MM.1S (cell line): ENCODE measurements around the gene PIGP.

ENCODE experiments used
- DNase-seq: peaks from one replicate; pipeline ENCODE4 v3.0.0-alpha.2; 2015
- H2AFZ ChIP-seq: fragments of 300-600 bp; sonication (generic); 2 replicates; pipeline ENCODE4 v1.6.0; 2016; ENCODE audit warnings: antibody characterized with exemption, low read length
- H3F3A ChIP-seq: fragments of 300-600 bp; sonication (generic); 2 replicates; pipeline ENCODE4 v1.6.1; 2016; ENCODE audit warnings: mild to moderate bottlenecking, antibody characterized with exemption, low read length, moderate library complexity, mixed read lengths; ENCODE audit not compliant: insufficient read depth
- H3K27ac ChIP-seq: fragments of 300-600 bp; sonication (generic); 2 replicates; pipeline ENCODE4 v1.5.1; 2016; ENCODE audit warnings: mild to moderate bottlenecking, low read length
- H3K27me3 ChIP-seq: fragments of 300-600 bp; sonication (generic); replicated peaks from 2 replicates; pipeline ENCODE4 v1.6.0; 2016; ENCODE audit warnings: low read length; ENCODE audit not compliant: insufficient read depth
- H3K36me3 ChIP-seq: fragments of 300-600 bp; sonication (generic); replicated peaks from 2 replicates; pipeline ENCODE4 v1.6.1; 2016; ENCODE audit warnings: mild to moderate bottlenecking, low read length, mixed read lengths; ENCODE audit not compliant: insufficient read depth
- H3K4me1 ChIP-seq: fragments of 300-600 bp; sonication (generic); 2 replicates; pipeline ENCODE4 v1.6.1; 2016; ENCODE audit warnings: low read length, mixed read lengths
- H3K4me2 ChIP-seq: fragments of 300-600 bp; sonication (generic); 2 replicates; pipeline ENCODE4 v1.6.0; 2016; ENCODE audit warnings: low read depth, low read length
- H3K4me3 ChIP-seq: fragments of 300-600 bp; sonication (generic); 2 replicates; pipeline ENCODE4 v1.5.1; 2016; ENCODE audit warnings: low read length, mixed read lengths
- H3K79me2 ChIP-seq: fragments of 300-600 bp; sonication (generic); 2 replicates; pipeline ENCODE4 v1.6.1; 2016; ENCODE audit warnings: mixed run types, low read length, mixed read lengths
- H3K9ac ChIP-seq: fragments of 300-600 bp; sonication (generic); 2 replicates; pipeline ENCODE4 v1.6.1; 2016; ENCODE audit warnings: low read length, mixed read lengths
- H3K9me2 ChIP-seq: fragments of 300-600 bp; sonication (generic); replicated peaks from 2 replicates; pipeline ENCODE4 v1.6.1; 2016; ENCODE audit warnings: mild to moderate bottlenecking, low read length, mixed read lengths; ENCODE audit not compliant: insufficient read depth
- H3K9me3 ChIP-seq: fragments of 300-600 bp; sonication (generic); replicated peaks from 2 replicates; pipeline ENCODE4 v1.6.1; 2016; ENCODE audit warnings: mild to moderate bottlenecking, low read length, mixed read lengths; ENCODE audit not compliant: insufficient read depth
- H4K20me1 ChIP-seq: fragments of 300-600 bp; sonication (generic); 2 replicates; pipeline ENCODE4 v1.6.1; 2016; ENCODE audit warnings: mild to moderate bottlenecking, low read length, moderate library complexity, mixed read lengths; ENCODE audit not compliant: insufficient read depth
- EZH2 ChIP-seq: fragments of 300-600 bp; sonication (generic); optimal IDR thresholded peaks from 2 replicates; pipeline ENCODE3; 2017; ENCODE audit warnings: low read depth, mild to moderate bottlenecking, antibody characterized with exemption, low read length, mixed read lengths
- EZH2phosphoT487 ChIP-seq: fragments of 300-600 bp; sonication (generic); IDR thresholded peaks from 2 replicates; pipeline ENCODE4 v1.6.1; 2018; ENCODE audit warnings: antibody characterized with exemption, low read length
- TF ChIP-seq, protein P1 (sequence below): fragments of 300-600 bp; sonication (generic); IDR thresholded peaks from 2 replicates; pipeline ENCODE4 v1.5.1; 2016; ENCODE audit warnings: antibody characterized with exemption, low read length, mixed read lengths

PIGP gene

DNA sequence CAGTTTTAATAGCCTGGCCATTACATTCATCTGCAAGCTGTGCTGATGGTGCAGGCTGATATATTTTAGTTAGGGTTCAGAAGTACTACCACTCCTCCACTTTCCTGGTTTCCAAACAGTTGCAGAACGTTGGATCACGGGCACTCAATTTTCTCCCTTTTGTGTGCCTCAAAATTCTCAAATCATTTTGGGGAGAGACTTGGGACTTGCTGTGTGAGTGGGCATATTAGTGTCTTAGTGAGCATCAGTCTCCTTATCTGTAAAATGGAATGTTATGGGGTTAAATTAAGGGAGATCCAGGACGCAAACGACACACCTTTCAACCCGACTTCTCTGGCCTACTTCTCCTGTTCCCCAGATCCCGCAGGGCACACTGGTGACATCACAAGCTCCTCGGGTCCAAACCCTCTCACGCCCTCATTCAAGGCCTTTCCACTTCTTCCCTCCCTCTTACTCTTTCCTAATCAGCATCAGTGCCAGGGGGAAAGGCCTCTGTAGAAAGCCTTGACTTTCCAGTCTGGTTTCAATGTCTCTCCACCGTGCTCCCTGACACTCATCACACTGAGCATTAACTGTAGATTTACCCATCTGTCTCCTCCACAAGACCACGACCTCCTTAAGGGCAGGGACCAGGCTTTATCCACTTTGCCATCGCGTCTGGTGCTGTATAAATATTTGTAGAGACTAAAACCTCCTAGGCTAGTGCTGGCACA, 1.2 kb downstream of the PIGP start:
- Histone ChIP-seq H3K27ac (no peak overlapping the region), H2AFZ (peak overlapping the region; percentile 98), H3K9ac (peak overlapping the region; percentile 87; the same call in 1 of the 2 replicates), H3K79me2 (peaks cover 32% of the 10 kb centered on the region), H4K20me1 (no peaks in the 10 kb centered on the region), H3K36me3 (no peaks in the 10 kb centered on the region), H3K4me3 (peak overlapping the region; percentile 78), H3K4me1 (peaks cover 13% of the 10 kb centered on the region), H3F3A (no peaks in the 10 kb centered on the region), H3K9me3 (no peaks in the 10 kb centered on the region), H3K9me2 (no peaks in the 10 kb centered on the region), H3K4me2 (peak overlapping the region; percentile 95), H3K27me3 (no peaks in the 10 kb centered on the region)
- TF ChIP-seq EZH2phosphoT487 (no peak), EZH2 (no peak)
- TF ChIP-seq, protein P1, sequence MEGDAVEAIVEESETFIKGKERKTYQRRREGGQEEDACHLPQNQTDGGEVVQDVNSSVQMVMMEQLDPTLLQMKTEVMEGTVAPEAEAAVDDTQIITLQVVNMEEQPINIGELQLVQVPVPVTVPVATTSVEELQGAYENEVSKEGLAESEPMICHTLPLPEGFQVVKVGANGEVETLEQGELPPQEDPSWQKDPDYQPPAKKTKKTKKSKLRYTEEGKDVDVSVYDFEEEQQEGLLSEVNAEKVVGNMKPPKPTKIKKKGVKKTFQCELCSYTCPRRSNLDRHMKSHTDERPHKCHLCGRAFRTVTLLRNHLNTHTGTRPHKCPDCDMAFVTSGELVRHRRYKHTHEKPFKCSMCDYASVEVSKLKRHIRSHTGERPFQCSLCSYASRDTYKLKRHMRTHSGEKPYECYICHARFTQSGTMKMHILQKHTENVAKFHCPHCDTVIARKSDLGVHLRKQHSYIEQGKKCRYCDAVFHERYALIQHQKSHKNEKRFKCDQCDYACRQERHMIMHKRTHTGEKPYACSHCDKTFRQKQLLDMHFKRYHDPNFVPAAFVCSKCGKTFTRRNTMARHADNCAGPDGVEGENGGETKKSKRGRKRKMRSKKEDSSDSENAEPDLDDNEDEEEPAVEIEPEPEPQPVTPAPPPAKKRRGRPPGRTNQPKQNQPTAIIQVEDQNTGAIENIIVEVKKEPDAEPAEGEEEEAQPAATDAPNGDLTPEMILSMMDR, result no peak
- no peak for DNase-seq

DNA sequence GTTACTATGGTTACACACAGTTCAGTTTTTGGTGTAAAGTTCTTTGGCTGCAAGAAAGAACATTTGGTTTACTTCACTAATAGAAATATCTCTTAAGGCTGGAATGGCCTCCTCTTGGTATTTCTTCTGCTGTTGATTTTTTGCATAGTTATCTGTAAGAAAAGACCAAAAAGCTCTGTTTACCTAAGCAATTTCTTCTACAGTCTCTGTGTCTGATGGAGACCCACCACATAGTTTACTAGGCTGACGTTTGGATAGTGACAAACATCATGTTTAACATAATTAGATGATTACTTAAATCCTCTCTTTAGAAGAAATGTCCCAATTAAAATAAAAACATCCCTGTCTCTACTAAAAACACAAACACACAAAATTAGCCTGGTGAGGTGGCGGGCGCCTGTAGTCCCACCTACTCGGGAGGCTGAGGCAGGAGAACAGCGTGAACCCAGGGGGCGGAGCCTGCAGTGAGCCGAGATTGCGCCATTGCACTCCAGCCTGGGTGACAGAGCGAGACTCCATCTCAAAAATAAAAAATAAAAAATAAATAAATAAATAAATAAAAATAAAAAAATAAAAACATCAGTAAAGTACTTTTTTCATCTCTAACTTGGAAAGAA, 7.2 kb downstream of the PIGP start:
- Histone ChIP-seq H3K4me1 (no peaks in the 10 kb centered on the region), H3F3A (no peaks in the 10 kb centered on the region), H3K4me3 (no peak overlapping the region), H3K27ac (no peak overlapping the region), H3K4me2 (no peak overlapping the region), H2AFZ (no peak overlapping the region), H3K36me3 (no peaks in the 10 kb centered on the region), H3K9me3 (no peaks in the 10 kb centered on the region), H4K20me1 (no peaks in the 10 kb centered on the region), H3K27me3 (no peaks in the 10 kb centered on the region), H3K79me2 (no peaks in the 10 kb centered on the region), H3K9ac (no peak overlapping the region), H3K9me2 (no peaks in the 10 kb centered on the region)
- no peak for TF ChIP-seq EZH2phosphoT487
- no peak for TF ChIP-seq EZH2
- TF ChIP-seq, protein P1, result no peak
- DNase-seq, result no peak

DNA sequence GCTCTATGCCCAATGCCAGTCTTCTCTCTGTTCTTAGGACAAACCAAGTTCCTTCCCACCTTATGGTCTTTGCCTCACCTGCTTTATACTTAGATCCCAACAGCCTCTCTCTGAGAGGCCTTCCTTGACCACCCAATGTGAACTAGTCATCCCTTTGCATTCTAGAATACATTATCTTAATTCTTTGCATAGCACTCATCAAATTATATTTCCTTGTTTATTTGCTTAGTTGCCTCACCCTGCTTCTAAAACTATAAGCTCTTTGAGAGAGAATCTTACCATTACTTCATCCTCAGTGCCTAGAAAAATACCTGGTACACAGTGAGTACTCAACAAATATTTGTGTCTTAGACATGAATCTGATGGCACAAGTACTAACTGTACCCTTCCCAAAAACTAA, 8.0 kb downstream of the PIGP start:
- no peak overlapping the region for H3K4me2 ChIP-seq
- H2AFZ ChIP-seq, result no peak overlapping the region

More for the DNA sequence above, 8.0 kb downstream of the PIGP start:
- Histone ChIP-seq H3K4me1 (no peaks in the 10 kb centered on the region), H3F3A (no peaks in the 10 kb centered on the region), H3K4me3 (no peak overlapping the region), H3K9ac (no peak overlapping the region), H3K9me2 (no peaks in the 10 kb centered on the region), H3K36me3 (no peaks in the 10 kb centered on the region), H4K20me1 (no peaks in the 10 kb centered on the region), H3K79me2 (no peaks in the 10 kb centered on the region), H3K27ac (no peak overlapping the region), H3K27me3 (no peaks in the 10 kb centered on the region), H3K9me3 (no peaks in the 10 kb centered on the region)
- TF ChIP-seq EZH2phosphoT487 (no peak), EZH2 (no peak)
- TF ChIP-seq, protein P1, result no peak
- no peak for DNase-seq
